NOMO-1 treated with dmso at 0.1 percent for 144 hours (cell line): ENCODE measurements around the gene AKR1A1.

ENCODE experiments used
- DNase-seq: peaks from one replicate; lab custom pipeline; 2025; ENCODE audit not compliant: unreplicated experiment; lab: John Stamatoyannopoulos, UW

The AKR1A1 gene

DNA sequence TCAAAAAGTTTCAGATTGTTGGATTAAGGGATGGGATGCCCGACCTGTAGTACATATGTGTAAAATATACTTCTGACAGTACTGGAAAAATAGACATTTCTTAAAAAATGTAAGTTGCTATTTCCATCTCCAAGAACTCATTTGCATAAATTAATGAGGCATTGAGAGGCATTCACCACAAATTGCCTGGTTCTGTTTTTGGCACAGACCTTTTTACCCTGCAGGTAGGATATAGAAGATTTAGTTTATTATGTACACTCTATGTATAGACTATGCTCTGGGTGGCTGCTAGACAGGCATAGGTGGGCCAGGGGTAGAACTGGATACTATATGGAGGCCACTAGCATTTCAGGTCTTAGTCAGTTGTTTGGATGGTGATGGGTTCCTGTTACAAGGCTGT lies 65.3 kb downstream of the AKR1A1 start:
- DNase-seq, result no peak

- DNase-seq, result no peak
Observed at GRCh38 chr1:45617618-45618017, 67.0 kb downstream of the AKR1A1 start.

- DNase-seq, result no peak
Observed at GRCh38 chr1:45619149-45619921, 68.7 kb downstream of the AKR1A1 start.
